DND-41 (cell line): Measurements from ENCODE around the gene ME3.

ENCODE experiments used
- ATAC-seq: fragments of 200-7000 bp; cut with Tn5 transposase; 3 replicates; pipeline ENCODE4 v1.9.1; 2021; ENCODE audit warnings: low read depth; ENCODE audit not compliant: insufficient read depth
- DNase-seq: peaks from one replicate; pipeline ENCODE4 v3.0.0-alpha.2; 2020
- H2AFZ ChIP-seq: 2 replicates; pipeline ENCODE4 v1.6.0; 2012; ENCODE audit warnings: low read depth, low read length
- H3K27ac ChIP-seq: 2 replicates; pipeline ENCODE4 v1.5.1; 2012; ENCODE audit warnings: low read length, inconsistent platforms
- H3K27me3 ChIP-seq: fragments of 200-600 bp; sonication (generic); 2 replicates; pipeline ENCODE4 v1.6.0; 2012; ENCODE audit warnings: low read length, mild to moderate bottlenecking, inconsistent platforms; ENCODE audit not compliant: insufficient read depth, poor library complexity
- H3K36me3 ChIP-seq: 2 replicates; pipeline ENCODE4 v1.5.1; 2012; ENCODE audit warnings: low read length, inconsistent platforms; ENCODE audit not compliant: insufficient read depth
- H3K4me1 ChIP-seq: 2 replicates; pipeline ENCODE4 v1.5.1; 2012; ENCODE audit warnings: mild to moderate bottlenecking, low read length; ENCODE audit not compliant: insufficient read depth
- H3K4me2 ChIP-seq: 2 replicates; pipeline ENCODE4 v1.6.0; 2012; ENCODE audit warnings: mild to moderate bottlenecking, moderate library complexity, low read length, inconsistent platforms; ENCODE audit not compliant: insufficient read depth
- H3K4me3 ChIP-seq, 2 experiments: fragments of 200-600 bp in 1 of 2; shearing (Covaris generic) in 1 of 2; 2 replicates each; pipeline ENCODE4 v1.5.1; 2012 to 2016; ENCODE audit warnings: inconsistent platforms in 2 of 2, low read length in 2 of 2, mild to moderate bottlenecking in 2 of 2, low read depth in 1 of 2, moderate library complexity in 1 of 2
- H3K79me2 ChIP-seq: 2 replicates; pipeline ENCODE4 v1.6.0; 2012; ENCODE audit warnings: low read length, inconsistent platforms; ENCODE audit not compliant: insufficient read depth
- H3K9ac ChIP-seq: 2 replicates; pipeline ENCODE4 v1.6.0; 2012; ENCODE audit warnings: low read depth, mild to moderate bottlenecking, inconsistent platforms, low read length, moderate library complexity
- H3K9me3 ChIP-seq: 2 replicates; pipeline ENCODE4 v1.5.1; 2012; ENCODE audit warnings: low read length, moderate library complexity, mild to moderate bottlenecking, inconsistent platforms; ENCODE audit not compliant: insufficient read depth, severe bottlenecking
- H4K20me1 ChIP-seq: 2 replicates; pipeline ENCODE4 v1.6.0; 2012; ENCODE audit warnings: low read length; ENCODE audit not compliant: insufficient read depth
- CTCF ChIP-seq: IDR thresholded peaks from 2 replicates; pipeline ENCODE4 v1.5.1; 2012; ENCODE audit warnings: borderline replicate concordance, low read length, moderate library complexity, mild to moderate bottlenecking; ENCODE audit not compliant: poor library complexity, severe bottlenecking; ENCODE audit errors: extremely low read depth
- EZH2 ChIP-seq: IDR thresholded peaks from 3 replicates; pipeline ENCODE4 v1.6.1; 2012; ENCODE audit warnings: borderline replicate concordance, low read depth, mild to moderate bottlenecking, moderate library complexity, low read length, inconsistent platforms; ENCODE audit not compliant: severe bottlenecking

ME3 gene

DNA sequence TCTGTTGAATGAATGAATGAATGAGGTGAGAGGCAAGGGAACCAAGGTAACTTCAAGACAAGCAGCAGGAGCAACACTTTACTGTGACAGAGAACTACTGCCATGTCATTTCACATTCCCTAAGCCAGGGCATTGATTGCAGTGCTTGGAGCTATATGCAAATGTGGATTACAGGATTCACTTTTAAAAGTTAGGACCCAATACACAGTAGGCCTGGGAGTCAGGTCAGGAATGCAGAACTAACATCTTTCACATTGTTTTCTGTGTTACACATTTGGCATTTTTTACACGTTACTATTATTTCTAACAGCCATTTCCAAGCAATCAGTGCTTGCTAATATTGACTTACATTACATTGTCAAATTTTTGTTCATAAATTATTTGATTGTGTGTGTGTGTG is 26.2 kb upstream of the ME3 start:
- DNase-seq (no peak), ATAC-seq (no peak)
- TF ChIP-seq CTCF (no peak), EZH2 (no peak)

GRCh38 chr11:86696451-86696850 is 24.0 kb upstream of the ME3 start:
- Histone ChIP-seq H3K36me3 (no peaks in the 10 kb centered on the region), H2AFZ (no peak overlapping the region), H3K79me2 (no peaks in the 10 kb centered on the region), H3K27me3 (no peaks in the 10 kb centered on the region), H3K4me1 (no peaks in the 10 kb centered on the region), H3K9ac (no peak overlapping the region), H3K4me3 (no peak overlapping the region), H3K4me2 (no peak overlapping the region), H3K27ac (no peak overlapping the region), H3K9me3 (no peaks in the 10 kb centered on the region), H4K20me1 (no peaks in the 10 kb centered on the region)
- TF ChIP-seq EZH2 (no peak), CTCF (no peak)
- no peak for DNase-seq
- no peak for ATAC-seq

More for the DNA sequence above, 26.2 kb upstream of the ME3 start:
- no peaks in the 10 kb centered on the region for H3K27me3 ChIP-seq
- no peaks in the 10 kb centered on the region for H3K4me1 ChIP-seq
- no peaks in the 10 kb centered on the region for H3K9me3 ChIP-seq
- H4K20me1 ChIP-seq: no peaks in the 10 kb centered on the region
- no peak overlapping the region for H2AFZ ChIP-seq
- no peak overlapping the region for H3K4me3 ChIP-seq
- H3K79me2 ChIP-seq: no peaks in the 10 kb centered on the region
- H3K4me2 ChIP-seq: no peak overlapping the region
- no peak overlapping the region for H3K27ac ChIP-seq
- H3K9ac ChIP-seq: no peak overlapping the region
- no peaks in the 10 kb centered on the region for H3K36me3 ChIP-seq

GRCh38 chr11:86696004-86696403 is 23.6 kb upstream of the ME3 start:
- Histone ChIP-seq H3K36me3 (no peaks in the 10 kb centered on the region), H3K27ac (no peak overlapping the region), H3K27me3 (no peaks in the 10 kb centered on the region), H3K4me2 (no peak overlapping the region), H4K20me1 (no peaks in the 10 kb centered on the region), H3K9me3 (no peaks in the 10 kb centered on the region), H3K4me3 (no peak overlapping the region), H3K4me1 (no peaks in the 10 kb centered on the region), H3K79me2 (no peaks in the 10 kb centered on the region), H2AFZ (no peak overlapping the region), H3K9ac (no peak overlapping the region)
- DNase-seq (no peak), ATAC-seq (no peak)
- TF ChIP-seq EZH2 (no peak), CTCF (no peak)

- H3K4me1 ChIP-seq: no peaks in the 10 kb centered on the region
- H3K27me3 ChIP-seq: no peaks in the 10 kb centered on the region
- H2AFZ ChIP-seq: no peak overlapping the region
- no peak for DNase-seq
- no peaks in the 10 kb centered on the region for H4K20me1 ChIP-seq
- ATAC-seq: no peak
- H3K9ac ChIP-seq: no peak overlapping the region
- H3K79me2 ChIP-seq: no peaks in the 10 kb centered on the region
- H3K4me3 ChIP-seq: no peak overlapping the region
- no peaks in the 10 kb centered on the region for H3K36me3 ChIP-seq
- H3K4me2 ChIP-seq: no peak overlapping the region
- no peaks in the 10 kb centered on the region for H3K9me3 ChIP-seq
- TF ChIP-seq EZH2 (no peak), CTCF (no peak)
- H3K27ac ChIP-seq: no peak overlapping the region
Measured at GRCh38 chr11:86695373-86695772, 23.0 kb upstream of the ME3 start.
